ENCODE data around the gene FNDC8.
"Not testable (repeated sequence)": the region's sequence is repeated elsewhere in the genome, so short reads cannot be mapped to it uniquely, and the experiment has no call there.

FNDC8 gene

GRCh38 chr17:35169835-35170363 lies 48.5 kb downstream of the FNDC8 start:
- Histone ChIP-seq H3K4me1 (ENCODE audit: control insufficient read depth in 1 of 2, insufficient read depth in 1 of 2, low read depth in 1 of 2, low read length in 1 of 2) (no peaks in the 10 kb centered on the region), H3K36me3 (no peaks in the 10 kb centered on the region), H3K27me3 (peaks cover 6% of the 10 kb centered on the region), H3K9me3 (no peaks in the 10 kb centered on the region), H3K4me3 (ENCODE audit: low read depth in 1 of 2, low read length in 1 of 2) (no peak overlapping the region), H3K27ac (no peak overlapping the region)
- no peak for TF ChIP-seq CTCF (IDR thresholded peaks at IDR 0.05)

GRCh38 chr17:35170968-35171771 lies 49.8 kb downstream of the FNDC8 start:
- Histone ChIP-seq H3K4me1 (ENCODE audit: control insufficient read depth in 1 of 2, insufficient read depth in 1 of 2, low read depth in 1 of 2, low read length in 1 of 2) (no peaks in the 10 kb centered on the region), H3K27ac (no peak overlapping the region), H3K4me3 (ENCODE audit: low read depth in 1 of 2, low read length in 1 of 2) (no peak overlapping the region), H3K9me3 (no peaks in the 10 kb centered on the region), H3K27me3 (peaks cover 3% of the 10 kb centered on the region), H3K36me3 (no peaks in the 10 kb centered on the region)
- TF ChIP-seq CTCF (IDR thresholded peaks at IDR 0.05), result no peak

GRCh38 chr17:35171834-35172233 lies 50.4 kb downstream of the FNDC8 start:
- H3K27me3 ChIP-seq, result peaks cover 4% of the 10 kb centered on the region
- H3K4me1 ChIP-seq (ENCODE audit: control insufficient read depth in 1 of 2, insufficient read depth in 1 of 2, low read depth in 1 of 2, low read length in 1 of 2), result no peaks in the 10 kb centered on the region
- H3K4me3 ChIP-seq (ENCODE audit: low read depth in 1 of 2, low read length in 1 of 2), result no peak overlapping the region
- no peak for TF ChIP-seq CTCF (IDR thresholded peaks at IDR 0.05)
- no peak overlapping the region for H3K27ac ChIP-seq
- no peaks in the 10 kb centered on the region for H3K9me3 ChIP-seq
- H3K36me3 ChIP-seq, result no peaks in the 10 kb centered on the region

- H3K4me1 ChIP-seq (ENCODE audit: control insufficient read depth in 1 of 2, insufficient read depth in 1 of 2, low read depth in 1 of 2, low read length in 1 of 2); H3K36me3 ChIP-seq; H3K4me3 ChIP-seq (ENCODE audit: low read depth in 1 of 2, low read length in 1 of 2); H3K9me3 ChIP-seq; H3K27ac ChIP-seq; H3K27me3 ChIP-seq: not testable (repeated sequence)
Observed at GRCh38 chr17:35172321-35172720, 50.9 kb downstream of the FNDC8 start.

- Histone ChIP-seq H3K27me3 (peaks cover 4% of the 10 kb centered on the region), H3K36me3 (no peaks in the 10 kb centered on the region), H3K27ac (no peak overlapping the region), H3K9me3 (no peaks in the 10 kb centered on the region), H3K4me1 (ENCODE audit: control insufficient read depth in 1 of 2, insufficient read depth in 1 of 2, low read depth in 1 of 2, low read length in 1 of 2) (no peaks in the 10 kb centered on the region), H3K4me3 (ENCODE audit: low read depth in 1 of 2, low read length in 1 of 2) (no peak overlapping the region)
- no peak for TF ChIP-seq CTCF (IDR thresholded peaks at IDR 0.05)
Observed at GRCh38 chr17:35174835-35175334, 53.5 kb downstream of the FNDC8 start.
